WTC11 (cell line): ENCODE data around the gene ARHGAP6.

ENCODE experiments used
- CBFB ChIP-seq: sonication (generic); formaldehyde crosslinking; IDR thresholded peaks from 2 replicates; pipeline ENCODE4 v1.8.1; 2022; ENCODE audit warnings: mild to moderate bottlenecking, low read depth, missing genetic modification reagents
- FOXK1 ChIP-seq: sonication (generic); formaldehyde crosslinking; IDR thresholded peaks from 2 replicates; pipeline ENCODE4 v1.8.0; 2022; ENCODE audit warnings: mild to moderate bottlenecking, moderate library complexity, missing genetic modification reagents
- JAZF1 ChIP-seq: fragments of 250-450 bp; sonication (Bioruptor Pico); IDR thresholded peaks from 2 replicates; pipeline ENCODE4 v1.9.0; 2021; ENCODE audit warnings: moderate library complexity, mild to moderate bottlenecking, inconsistent platforms
- JUN ChIP-seq: sonication (generic); formaldehyde crosslinking; IDR thresholded peaks from 2 replicates; pipeline ENCODE4 v1.8.0; 2023; ENCODE audit warnings: mild to moderate bottlenecking, missing genetic modification reagents
- RELA ChIP-seq: sonication (generic); formaldehyde crosslinking; IDR thresholded peaks from 2 replicates; pipeline ENCODE4 v1.8.1; 2022; ENCODE audit warnings: missing genetic modification reagents, mild to moderate bottlenecking, borderline replicate concordance
- SMAD3 ChIP-seq: sonication (generic); formaldehyde crosslinking; IDR thresholded peaks from 2 replicates; pipeline ENCODE4 v1.8.0; 2022; ENCODE audit warnings: missing genetic modification reagents, mild to moderate bottlenecking, borderline replicate concordance
- ZBTB21 ChIP-seq: sonication (generic); formaldehyde crosslinking; IDR thresholded peaks from 2 replicates; pipeline ENCODE4 v1.8.1; 2023; ENCODE audit warnings: mild to moderate bottlenecking, missing genetic modification reagents, borderline replicate concordance
- ZNF121 ChIP-seq: sonication (generic); formaldehyde crosslinking; IDR thresholded peaks from 2 replicates; pipeline ENCODE4 v1.8.0; 2023; ENCODE audit warnings: missing genetic modification reagents
- TF ChIP-seq, protein P1 (sequence below): fragments of 200-600 bp; IDR thresholded peaks from 2 replicates; pipeline ENCODE4 v1.8.0; 2022; ENCODE audit warnings: antibody characterized with exemption
- TF ChIP-seq, protein P2 (sequence below): sonication (generic); formaldehyde crosslinking; IDR thresholded peaks from 2 replicates; pipeline ENCODE4 v1.8.1; 2023; ENCODE audit warnings: mild to moderate bottlenecking, missing genetic modification reagents
- TF ChIP-seq, protein P3 (sequence below): sonication (generic); formaldehyde crosslinking; conservative IDR thresholded peaks from 2 replicates; pipeline ENCODE4 v1.8.1; 2022; ENCODE audit warnings: mild to moderate bottlenecking, missing genetic modification reagents
- TF ChIP-seq, protein P4 (sequence below): sonication (generic); formaldehyde crosslinking; IDR thresholded peaks from 2 replicates; pipeline ENCODE4 v1.8.0; 2023; ENCODE audit warnings: missing genetic modification reagents
- TF ChIP-seq, protein P5 (sequence below): fragments of 250-450 bp; sonication (Bioruptor Pico); IDR thresholded peaks from 2 replicates; pipeline ENCODE4 v1.9.0; 2021; ENCODE audit warnings: moderate library complexity, mild to moderate bottlenecking, inconsistent platforms, borderline replicate concordance
- TF ChIP-seq, protein P6 (sequence below): sonication (generic); formaldehyde crosslinking; IDR thresholded peaks from 2 replicates; pipeline ENCODE4 v1.8.1; 2023; ENCODE audit warnings: mild to moderate bottlenecking, missing genetic modification reagents

DNA sequence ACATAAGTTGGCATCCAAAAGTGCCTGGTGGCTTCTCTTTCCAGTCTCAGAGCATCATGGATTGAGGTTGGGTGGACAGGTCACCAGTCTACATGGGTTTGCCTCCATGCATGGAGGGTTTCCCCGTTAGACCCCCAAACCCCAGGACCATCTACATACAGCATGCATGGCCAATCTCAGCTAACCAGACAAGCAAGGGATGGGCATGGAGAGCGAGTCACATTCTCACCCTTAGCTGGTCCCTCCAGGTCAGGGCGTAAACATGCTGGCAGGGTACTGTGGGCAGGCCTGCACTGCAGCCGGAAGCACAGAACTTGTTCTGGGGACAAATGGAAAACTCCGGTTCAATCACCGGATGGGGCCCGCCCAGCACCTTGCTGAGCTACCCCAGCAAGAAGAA lies 517.3 kb downstream of the ARHGAP6 start:
- TF ChIP-seq, protein P1, sequence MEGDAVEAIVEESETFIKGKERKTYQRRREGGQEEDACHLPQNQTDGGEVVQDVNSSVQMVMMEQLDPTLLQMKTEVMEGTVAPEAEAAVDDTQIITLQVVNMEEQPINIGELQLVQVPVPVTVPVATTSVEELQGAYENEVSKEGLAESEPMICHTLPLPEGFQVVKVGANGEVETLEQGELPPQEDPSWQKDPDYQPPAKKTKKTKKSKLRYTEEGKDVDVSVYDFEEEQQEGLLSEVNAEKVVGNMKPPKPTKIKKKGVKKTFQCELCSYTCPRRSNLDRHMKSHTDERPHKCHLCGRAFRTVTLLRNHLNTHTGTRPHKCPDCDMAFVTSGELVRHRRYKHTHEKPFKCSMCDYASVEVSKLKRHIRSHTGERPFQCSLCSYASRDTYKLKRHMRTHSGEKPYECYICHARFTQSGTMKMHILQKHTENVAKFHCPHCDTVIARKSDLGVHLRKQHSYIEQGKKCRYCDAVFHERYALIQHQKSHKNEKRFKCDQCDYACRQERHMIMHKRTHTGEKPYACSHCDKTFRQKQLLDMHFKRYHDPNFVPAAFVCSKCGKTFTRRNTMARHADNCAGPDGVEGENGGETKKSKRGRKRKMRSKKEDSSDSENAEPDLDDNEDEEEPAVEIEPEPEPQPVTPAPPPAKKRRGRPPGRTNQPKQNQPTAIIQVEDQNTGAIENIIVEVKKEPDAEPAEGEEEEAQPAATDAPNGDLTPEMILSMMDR: no peak
- TF ChIP-seq, protein P2, sequence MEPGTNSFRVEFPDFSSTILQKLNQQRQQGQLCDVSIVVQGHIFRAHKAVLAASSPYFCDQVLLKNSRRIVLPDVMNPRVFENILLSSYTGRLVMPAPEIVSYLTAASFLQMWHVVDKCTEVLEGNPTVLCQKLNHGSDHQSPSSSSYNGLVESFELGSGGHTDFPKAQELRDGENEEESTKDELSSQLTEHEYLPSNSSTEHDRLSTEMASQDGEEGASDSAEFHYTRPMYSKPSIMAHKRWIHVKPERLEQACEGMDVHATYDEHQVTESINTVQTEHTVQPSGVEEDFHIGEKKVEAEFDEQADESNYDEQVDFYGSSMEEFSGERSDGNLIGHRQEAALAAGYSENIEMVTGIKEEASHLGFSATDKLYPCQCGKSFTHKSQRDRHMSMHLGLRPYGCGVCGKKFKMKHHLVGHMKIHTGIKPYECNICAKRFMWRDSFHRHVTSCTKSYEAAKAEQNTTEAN (CRISPR knock-in tag): no peak
- TF ChIP-seq JAZF1 (CRISPR knock-in tag): no peak
- no peak for TF ChIP-seq RELA (CRISPR knock-in tag)
- no peak for TF ChIP-seq ZBTB21
- TF ChIP-seq, protein P3, sequence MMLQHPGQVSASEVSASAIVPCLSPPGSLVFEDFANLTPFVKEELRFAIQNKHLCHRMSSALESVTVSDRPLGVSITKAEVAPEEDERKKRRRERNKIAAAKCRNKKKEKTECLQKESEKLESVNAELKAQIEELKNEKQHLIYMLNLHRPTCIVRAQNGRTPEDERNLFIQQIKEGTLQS: no peak
- TF ChIP-seq JUN (CRISPR knock-in tag): no peak
- TF ChIP-seq, protein P4, sequence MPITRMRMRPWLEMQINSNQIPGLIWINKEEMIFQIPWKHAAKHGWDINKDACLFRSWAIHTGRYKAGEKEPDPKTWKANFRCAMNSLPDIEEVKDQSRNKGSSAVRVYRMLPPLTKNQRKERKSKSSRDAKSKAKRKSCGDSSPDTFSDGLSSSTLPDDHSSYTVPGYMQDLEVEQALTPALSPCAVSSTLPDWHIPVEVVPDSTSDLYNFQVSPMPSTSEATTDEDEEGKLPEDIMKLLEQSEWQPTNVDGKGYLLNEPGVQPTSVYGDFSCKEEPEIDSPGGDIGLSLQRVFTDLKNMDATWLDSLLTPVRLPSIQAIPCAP (CRISPR knock-in tag): no peak
- TF ChIP-seq, protein P5, sequence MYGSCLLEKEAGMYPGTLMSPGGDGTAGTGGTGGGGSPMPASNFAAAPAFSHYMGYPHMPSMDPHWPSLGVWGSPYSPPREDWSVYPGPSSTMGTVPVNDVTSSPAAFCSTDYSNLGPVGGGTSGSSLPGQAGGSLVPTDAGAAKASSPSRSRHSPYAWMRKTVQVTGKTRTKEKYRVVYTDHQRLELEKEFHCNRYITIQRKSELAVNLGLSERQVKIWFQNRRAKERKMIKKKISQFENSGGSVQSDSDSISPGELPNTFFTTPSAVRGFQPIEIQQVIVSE: no peak
- no peak for TF ChIP-seq SMAD3 (CRISPR knock-in tag)
- TF ChIP-seq, protein P6, sequence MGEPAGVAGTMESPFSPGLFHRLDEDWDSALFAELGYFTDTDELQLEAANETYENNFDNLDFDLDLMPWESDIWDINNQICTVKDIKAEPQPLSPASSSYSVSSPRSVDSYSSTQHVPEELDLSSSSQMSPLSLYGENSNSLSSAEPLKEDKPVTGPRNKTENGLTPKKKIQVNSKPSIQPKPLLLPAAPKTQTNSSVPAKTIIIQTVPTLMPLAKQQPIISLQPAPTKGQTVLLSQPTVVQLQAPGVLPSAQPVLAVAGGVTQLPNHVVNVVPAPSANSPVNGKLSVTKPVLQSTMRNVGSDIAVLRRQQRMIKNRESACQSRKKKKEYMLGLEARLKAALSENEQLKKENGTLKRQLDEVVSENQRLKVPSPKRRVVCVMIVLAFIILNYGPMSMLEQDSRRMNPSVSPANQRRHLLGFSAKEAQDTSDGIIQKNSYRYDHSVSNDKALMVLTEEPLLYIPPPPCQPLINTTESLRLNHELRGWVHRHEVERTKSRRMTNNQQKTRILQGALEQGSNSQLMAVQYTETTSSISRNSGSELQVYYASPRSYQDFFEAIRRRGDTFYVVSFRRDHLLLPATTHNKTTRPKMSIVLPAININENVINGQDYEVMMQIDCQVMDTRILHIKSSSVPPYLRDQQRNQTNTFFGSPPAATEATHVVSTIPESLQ: no peak
- no peak for TF ChIP-seq CBFB (CRISPR knock-in tag)
- no peak for TF ChIP-seq FOXK1 (CRISPR knock-in tag)
- no peak for TF ChIP-seq ZNF121 (CRISPR knock-in tag)
